KMS-11 (cell line): ENCODE results near the gene NGF.

Source experiments
- H2AFZ ChIP-seq: fragments of 200-600 bp; sonication (generic); 2 replicates; pipeline ENCODE4 v1.6.1; 2016; ENCODE audit warnings: antibody characterized with exemption, mixed run types, low read depth
- H3K27ac ChIP-seq: fragments of 200-600 bp; sonication (generic); 2 replicates; pipeline ENCODE4 v1.6.1; 2016; ENCODE audit warnings: mild to moderate bottlenecking, mixed run types
- H3K27me3 ChIP-seq: fragments of 200-600 bp; sonication (generic); 2 replicates; pipeline ENCODE4 v1.6.1; 2017; ENCODE audit warnings: mild to moderate bottlenecking, low read depth, mixed run types, moderate library complexity; ENCODE audit not compliant: insufficient read depth
- H3K36me3 ChIP-seq: fragments of 200-600 bp; sonication (generic); 2 replicates; pipeline ENCODE4 v1.6.1; 2017; ENCODE audit warnings: mild to moderate bottlenecking, mixed run types; ENCODE audit not compliant: insufficient read depth
- H3K4me1 ChIP-seq: fragments of 200-600 bp; sonication (generic); 2 replicates; pipeline ENCODE4 v1.6.1; 2016; ENCODE audit warnings: mild to moderate bottlenecking, low read depth, mixed run types; ENCODE audit not compliant: poor library complexity, severe bottlenecking
- H3K4me2 ChIP-seq: fragments of 200-600 bp; sonication (generic); 2 replicates; pipeline ENCODE4 v1.7.0; 2016; ENCODE audit warnings: mild to moderate bottlenecking, mixed run types
- H3K4me3 ChIP-seq: fragments of 200-600 bp; sonication (generic); IDR thresholded peaks from 2 replicates; pipeline ENCODE4 v1.6.1; 2017; ENCODE audit warnings: low read depth, low read length, mixed read lengths; ENCODE audit not compliant: insufficient read depth
- H3K79me2 ChIP-seq: fragments of 200-600 bp; sonication (generic); 2 replicates; pipeline ENCODE4 v1.6.1; 2016; ENCODE audit warnings: low read depth, mixed run types; ENCODE audit not compliant: insufficient read depth
- H3K9ac ChIP-seq: fragments of 200-600 bp; sonication (generic); 2 replicates; pipeline ENCODE4 v1.6.1; 2016; ENCODE audit warnings: mild to moderate bottlenecking, mixed run types
- H4K20me1 ChIP-seq: fragments of 200-600 bp; sonication (generic); 2 replicates; pipeline ENCODE4 v1.6.1; 2016; ENCODE audit warnings: mild to moderate bottlenecking, mixed run types; ENCODE audit not compliant: insufficient read depth
- CTCF ChIP-seq: fragments of 200-600 bp; sonication (generic); conservative IDR thresholded peaks from 2 replicates; pipeline ENCODE4 v1.6.1; 2017; ENCODE audit warnings: low read depth, mild to moderate bottlenecking, antibody characterized with exemption, low read length, moderate library complexity, mixed read lengths

The NGF gene

GRCh38 chr1:115251856-115252255 is 86.2 kb downstream of the NGF start:
- Histone ChIP-seq H3K4me2 (no peak overlapping the region), H3K79me2 (no peaks in the 10 kb centered on the region), H2AFZ (no peak overlapping the region), H3K4me3 (no peak overlapping the region), H3K9ac (no peak overlapping the region), H3K4me1 (no peaks in the 10 kb centered on the region), H4K20me1 (no peaks in the 10 kb centered on the region), H3K27me3 (no peaks in the 10 kb centered on the region), H3K27ac (no peak overlapping the region), H3K36me3 (no peaks in the 10 kb centered on the region)
- no peak for TF ChIP-seq CTCF

GRCh38 chr1:115251340-115251748 is 86.7 kb downstream of the NGF start:
- Histone ChIP-seq H3K4me1 (no peaks in the 10 kb centered on the region), H3K27me3 (no peaks in the 10 kb centered on the region), H3K79me2 (no peaks in the 10 kb centered on the region), H4K20me1 (no peaks in the 10 kb centered on the region), H3K36me3 (no peaks in the 10 kb centered on the region), H3K27ac (no peak overlapping the region), H3K9ac (no peak overlapping the region), H2AFZ (no peak overlapping the region), H3K4me3 (no peak overlapping the region), H3K4me2 (no peak overlapping the region)
- no peak for TF ChIP-seq CTCF

- H3K36me3 ChIP-seq: no peaks in the 10 kb centered on the region
- H3K4me1 ChIP-seq: no peaks in the 10 kb centered on the region
- H2AFZ ChIP-seq: no peak overlapping the region
- no peaks in the 10 kb centered on the region for H4K20me1 ChIP-seq
- no peak overlapping the region for H3K4me2 ChIP-seq
- no peak overlapping the region for H3K27ac ChIP-seq
- no peaks in the 10 kb centered on the region for H3K79me2 ChIP-seq
- no peak for TF ChIP-seq CTCF
- no peaks in the 10 kb centered on the region for H3K27me3 ChIP-seq
- no peak overlapping the region for H3K9ac ChIP-seq
- H3K4me3 ChIP-seq: no peak overlapping the region
Measured at GRCh38 chr1:115246526-115246925, 91.5 kb downstream of the NGF start.

GRCh38 chr1:115245227-115245626 is 92.8 kb downstream of the NGF start:
- Histone ChIP-seq H3K27ac (no peak overlapping the region), H3K4me1 (no peaks in the 10 kb centered on the region), H3K4me3 (no peak overlapping the region), H3K79me2 (no peaks in the 10 kb centered on the region), H3K9ac (no peak overlapping the region), H2AFZ (no peak overlapping the region), H3K4me2 (no peak overlapping the region), H3K36me3 (no peaks in the 10 kb centered on the region), H4K20me1 (no peaks in the 10 kb centered on the region), H3K27me3 (no peaks in the 10 kb centered on the region)
- no peak for TF ChIP-seq CTCF

GRCh38 chr1:115242543-115242942 is 95.5 kb downstream of the NGF start:
- no peaks in the 10 kb centered on the region for H3K79me2 ChIP-seq
- no peaks in the 10 kb centered on the region for H4K20me1 ChIP-seq
- no peak overlapping the region for H3K9ac ChIP-seq
- H3K4me2 ChIP-seq: no peak overlapping the region
- H3K4me3 ChIP-seq: no peak overlapping the region
- no peak overlapping the region for H3K27ac ChIP-seq
- H3K36me3 ChIP-seq: no peaks in the 10 kb centered on the region
- no peaks in the 10 kb centered on the region for H3K4me1 ChIP-seq
- H2AFZ ChIP-seq: no peak overlapping the region
- no peak for TF ChIP-seq CTCF
- no peaks in the 10 kb centered on the region for H3K27me3 ChIP-seq
